ENCODE results near the gene MBTD1. TPM values are rescaled to one million over a fixed set of nuclear protein-coding genes. Genes with fewer than 3 reads are reported as not detected.

The MBTD1 gene
- polyA plus RNA-seq, 1 of the 3 experiments (the other 2 are of a cell fraction), result 4.6 TPM

DNA sequence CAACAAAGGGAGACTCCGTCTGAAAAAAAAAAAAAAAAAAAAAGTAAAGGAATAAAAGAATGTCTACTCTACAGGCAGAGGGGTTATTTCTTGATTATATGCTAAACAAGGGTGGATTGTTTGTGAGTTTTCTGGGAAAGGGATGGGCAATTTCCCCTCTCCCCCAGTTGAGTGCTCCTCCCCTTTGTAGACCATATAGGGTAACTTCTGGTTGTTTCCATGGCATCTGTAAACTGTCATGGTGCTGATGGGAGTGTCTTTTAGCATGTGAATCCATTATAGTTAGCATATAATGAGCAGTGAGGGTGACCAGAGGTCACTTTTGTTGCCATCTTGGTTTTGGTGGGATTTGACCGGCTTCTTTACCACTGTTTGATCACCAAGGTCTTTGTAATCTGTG is 110.7 kb downstream of the MBTD1 start (continued):
- TF ChIP-seq, protein P1, sequence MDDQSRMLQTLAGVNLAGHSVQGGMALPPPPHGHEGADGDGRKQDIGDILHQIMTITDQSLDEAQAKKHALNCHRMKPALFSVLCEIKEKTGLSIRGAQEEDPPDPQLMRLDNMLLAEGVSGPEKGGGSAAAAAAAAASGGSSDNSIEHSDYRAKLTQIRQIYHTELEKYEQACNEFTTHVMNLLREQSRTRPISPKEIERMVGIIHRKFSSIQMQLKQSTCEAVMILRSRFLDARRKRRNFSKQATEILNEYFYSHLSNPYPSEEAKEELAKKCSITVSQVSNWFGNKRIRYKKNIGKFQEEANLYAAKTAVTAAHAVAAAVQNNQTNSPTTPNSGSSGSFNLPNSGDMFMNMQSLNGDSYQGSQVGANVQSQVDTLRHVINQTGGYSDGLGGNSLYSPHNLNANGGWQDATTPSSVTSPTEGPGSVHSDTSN (IDR thresholded peaks at IDR 0.05), result no peak
- TF ChIP-seq RAD21 (IDR thresholded peaks at IDR 0.05; ENCODE audit: low read length) (no peak), FOSL2 (IDR thresholded peaks at IDR 0.05; ENCODE audit: borderline replicate concordance, low read depth) (no peak)

DNA sequence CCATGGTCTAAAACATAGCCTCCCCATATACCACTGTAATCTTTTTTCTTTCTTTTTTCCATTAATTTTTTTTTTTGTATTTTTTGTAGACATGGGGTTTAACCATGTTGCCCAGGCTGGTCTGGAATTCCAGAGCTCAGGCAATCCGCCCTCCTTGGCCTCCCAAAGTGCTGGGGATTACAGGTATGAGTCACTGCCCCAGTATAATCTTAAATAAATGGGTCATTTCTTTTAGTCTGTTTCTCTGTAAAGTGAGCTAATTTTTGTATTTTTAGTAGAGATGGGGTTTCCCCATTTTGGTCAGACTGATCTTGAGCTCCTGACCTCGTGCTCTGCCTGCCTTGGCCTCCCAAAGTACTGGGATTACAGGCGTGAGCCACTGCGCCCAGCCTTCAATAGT is 112.2 kb downstream of the MBTD1 start:
- H3K79me2 ChIP-seq (ENCODE audit: insufficient read depth), result no peaks in the 10 kb centered on the region
- no peaks in the 10 kb centered on the region for H4K20me1 ChIP-seq (ENCODE audit: insufficient read depth)
- CTCF ChIA-PET, result interaction anchor here (0.7 to 1.7 kb wide), 4 partner anchors 69 to 305 kb away, joined by 3 to 5 read pairs (median 3); no protein-coding TSS in a partner anchor
- POLR2A ChIA-PET, result no interaction called here
- H3K36me3 ChIP-seq (replicated peaks in 1 of 2; ENCODE audit: control insufficient read depth in 1 of 2, insufficient read depth in 2 of 2, low read length in 1 of 2), result no peaks in the 10 kb centered on the region
- peaks cover 0 to 4% of the 10 kb centered on the region in 2 experiments; a peak in 3 of 4 replicates for H3K4me1 ChIP-seq (ENCODE audit: control insufficient read depth in 1 of 2, insufficient read depth in 2 of 2, low read depth in 1 of 2, low read length in 1 of 2)
- no peak for DNase-seq
- no peak overlapping the region for H3K27ac ChIP-seq (ENCODE audit: low read depth in 2 of 2, low read length in 1 of 2)
- H3K9me2 ChIP-seq, result no peaks in the 10 kb centered on the region
- peak overlapping the region; percentile 64; the same call in 1 of the 2 replicates for H2AFZ ChIP-seq (ENCODE audit: low read depth)
- 74% methylated on average over 4 of the region's 4 CpGs for WGBS (ENCODE audit: low lambda C conversion rate)
- no peak overlapping the region for H3K4me2 ChIP-seq
- TF ChIP-seq TCF12 (IDR thresholded peaks at IDR 0.05), result no peak
- no peak for TF ChIP-seq RFX5 (IDR thresholded peaks at IDR 0.05; ENCODE audit: low read length)
- no peak for TF ChIP-seq FOXJ3 (CRISPR knock-in tag; IDR thresholded peaks at IDR 0.05)
- TF ChIP-seq TAF1 (IDR thresholded peaks at IDR 0.05; ENCODE audit: borderline replicate concordance, low read depth, low read length), result no peak
- no peaks in the 10 kb centered on the region for H3K27me3 ChIP-seq (ENCODE audit: insufficient read depth)
- H3F3A ChIP-seq (replicated peaks; ENCODE audit: insufficient read depth), result peaks cover 5% of the 10 kb centered on the region
- H3K9me3 ChIP-seq, result no peaks in the 10 kb centered on the region
- no peak overlapping the region for H3K4me3 ChIP-seq (ENCODE audit: low read depth in 2 of 2, low read length in 1 of 2)
- no peak overlapping the region for H3K9ac ChIP-seq

DNA sequence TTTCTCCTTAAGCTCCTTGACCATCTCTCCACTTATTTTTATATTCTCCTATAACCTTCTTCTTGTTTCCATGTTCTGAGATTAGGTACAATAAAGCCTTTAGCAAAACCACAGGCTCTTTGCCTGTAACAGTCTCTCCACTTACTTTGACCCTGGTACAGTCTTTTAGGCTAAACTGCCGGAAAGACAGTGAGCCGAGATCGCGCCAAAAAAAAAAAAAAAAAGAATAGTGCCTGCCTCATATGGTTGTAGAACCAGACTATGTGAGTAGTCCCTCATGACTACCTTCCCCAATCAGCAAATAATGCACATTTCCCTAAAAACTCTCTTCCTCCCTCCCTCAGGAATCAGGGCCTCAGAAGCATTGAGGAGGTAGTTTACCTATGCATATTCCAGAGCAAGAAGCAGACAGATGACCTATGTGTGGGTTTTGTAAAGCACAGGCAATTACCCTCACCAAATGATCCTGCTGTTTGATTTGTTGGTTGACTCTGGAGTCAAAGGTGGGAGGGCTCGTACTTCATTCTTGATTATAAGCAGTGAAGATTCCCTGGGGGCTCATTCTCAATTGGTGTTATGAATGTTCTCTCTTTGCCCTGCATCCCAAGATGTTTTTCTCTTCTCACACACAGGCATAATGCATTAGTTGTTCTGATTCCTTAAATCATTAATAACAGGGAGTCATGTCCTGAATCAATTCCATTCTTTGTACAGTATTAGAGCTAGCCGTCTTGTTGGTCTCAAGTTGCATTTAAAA is 115.4 kb downstream of the MBTD1 start:
- WGBS (ENCODE audit: low lambda C conversion rate), result 82% methylated on average over 6 of the region's 6 CpGs
- DNase-seq, result no peak
- Histone ChIP-seq H3K9me2 (no peaks in the 10 kb centered on the region), H3K9me3 (no peaks in the 10 kb centered on the region), H3K27me3 (ENCODE audit: insufficient read depth) (no peaks in the 10 kb centered on the region), H3K4me1 (ENCODE audit: control insufficient read depth in 1 of 2, insufficient read depth in 2 of 2, low read depth in 1 of 2, low read length in 1 of 2) (no peaks in the 10 kb centered on the region; a peak in 1 of 4 replicates), H3K9ac (no peak overlapping the region), H3K27ac (ENCODE audit: low read depth in 2 of 2, low read length in 1 of 2) (no peak overlapping the region), H4K20me1 (ENCODE audit: insufficient read depth) (no peaks in the 10 kb centered on the region), H2AFZ (ENCODE audit: low read depth) (no peak overlapping the region), H3K4me2 (no peak overlapping the region), H3K79me2 (ENCODE audit: insufficient read depth) (no peaks in the 10 kb centered on the region), H3K4me3 (ENCODE audit: low read depth in 2 of 2, low read length in 1 of 2) (no peak overlapping the region), H3K36me3 (replicated peaks in 1 of 2; ENCODE audit: control insufficient read depth in 1 of 2, insufficient read depth in 2 of 2, low read length in 1 of 2) (no peaks in the 10 kb centered on the region), H3F3A (replicated peaks; ENCODE audit: insufficient read depth) (peaks cover 5% of the 10 kb centered on the region)
- ChIA-PET CTCF (interaction anchor here (1.0 kb wide), 1 partner anchor 11 kb away, joined by 4 read pairs; no protein-coding TSS in a partner anchor), POLR2A (no interaction called here)
- TF ChIP-seq CHD2 (IDR thresholded peaks at IDR 0.05; ENCODE audit: low read length, partially characterized antibody) (no peak), GABPA (IDR thresholded peaks at IDR 0.05; ENCODE audit: low read depth) (no peak), GATA2 (CRISPR knock-in tag; IDR thresholded peaks at IDR 0.05) (no peak), EZH2phosphoT487 (IDR thresholded peaks at IDR 0.05; ENCODE audit: borderline replicate concordance, low read depth) (no peak), RXRA (IDR thresholded peaks at IDR 0.05; ENCODE audit: borderline replicate concordance, low read depth) (no peak), POLR2AphosphoS5 (IDR thresholded peaks at IDR 0.05; ENCODE audit: low read depth, low read length) (no peak), FOXM1 (IDR thresholded peaks at IDR 0.05; ENCODE audit: low read depth) (no peak)
- TF ChIP-seq, protein P2, sequence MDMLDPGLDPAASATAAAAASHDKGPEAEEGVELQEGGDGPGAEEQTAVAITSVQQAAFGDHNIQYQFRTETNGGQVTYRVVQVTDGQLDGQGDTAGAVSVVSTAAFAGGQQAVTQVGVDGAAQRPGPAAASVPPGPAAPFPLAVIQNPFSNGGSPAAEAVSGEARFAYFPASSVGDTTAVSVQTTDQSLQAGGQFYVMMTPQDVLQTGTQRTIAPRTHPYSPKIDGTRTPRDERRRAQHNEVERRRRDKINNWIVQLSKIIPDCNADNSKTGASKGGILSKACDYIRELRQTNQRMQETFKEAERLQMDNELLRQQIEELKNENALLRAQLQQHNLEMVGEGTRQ (IDR thresholded peaks at IDR 0.05; ENCODE audit: borderline replicate concordance, low read depth, low read length), result no peak
- TF ChIP-seq, protein P3, sequence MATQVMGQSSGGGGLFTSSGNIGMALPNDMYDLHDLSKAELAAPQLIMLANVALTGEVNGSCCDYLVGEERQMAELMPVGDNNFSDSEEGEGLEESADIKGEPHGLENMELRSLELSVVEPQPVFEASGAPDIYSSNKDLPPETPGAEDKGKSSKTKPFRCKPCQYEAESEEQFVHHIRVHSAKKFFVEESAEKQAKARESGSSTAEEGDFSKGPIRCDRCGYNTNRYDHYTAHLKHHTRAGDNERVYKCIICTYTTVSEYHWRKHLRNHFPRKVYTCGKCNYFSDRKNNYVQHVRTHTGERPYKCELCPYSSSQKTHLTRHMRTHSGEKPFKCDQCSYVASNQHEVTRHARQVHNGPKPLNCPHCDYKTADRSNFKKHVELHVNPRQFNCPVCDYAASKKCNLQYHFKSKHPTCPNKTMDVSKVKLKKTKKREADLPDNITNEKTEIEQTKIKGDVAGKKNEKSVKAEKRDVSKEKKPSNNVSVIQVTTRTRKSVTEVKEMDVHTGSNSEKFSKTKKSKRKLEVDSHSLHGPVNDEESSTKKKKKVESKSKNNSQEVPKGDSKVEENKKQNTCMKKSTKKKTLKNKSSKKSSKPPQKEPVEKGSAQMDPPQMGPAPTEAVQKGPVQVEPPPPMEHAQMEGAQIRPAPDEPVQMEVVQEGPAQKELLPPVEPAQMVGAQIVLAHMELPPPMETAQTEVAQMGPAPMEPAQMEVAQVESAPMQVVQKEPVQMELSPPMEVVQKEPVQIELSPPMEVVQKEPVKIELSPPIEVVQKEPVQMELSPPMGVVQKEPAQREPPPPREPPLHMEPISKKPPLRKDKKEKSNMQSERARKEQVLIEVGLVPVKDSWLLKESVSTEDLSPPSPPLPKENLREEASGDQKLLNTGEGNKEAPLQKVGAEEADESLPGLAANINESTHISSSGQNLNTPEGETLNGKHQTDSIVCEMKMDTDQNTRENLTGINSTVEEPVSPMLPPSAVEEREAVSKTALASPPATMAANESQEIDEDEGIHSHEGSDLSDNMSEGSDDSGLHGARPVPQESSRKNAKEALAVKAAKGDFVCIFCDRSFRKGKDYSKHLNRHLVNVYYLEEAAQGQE (IDR thresholded peaks at IDR 0.05; ENCODE audit: low read depth, low read length), result no peak
- TF ChIP-seq, protein P1 (IDR thresholded peaks at IDR 0.05), result no peak

All from SK-N-SH (cell line).